ENCODE data around the gene FSTL4.
A peak's percentile ranks its signal among the peaks of the same experiment; 100 is the strongest.
"Not testable (repeated sequence)": the region's sequence is repeated elsewhere in the genome, so short reads cannot be mapped to it uniquely, and the experiment has no call there.

FSTL4 gene

DNA sequence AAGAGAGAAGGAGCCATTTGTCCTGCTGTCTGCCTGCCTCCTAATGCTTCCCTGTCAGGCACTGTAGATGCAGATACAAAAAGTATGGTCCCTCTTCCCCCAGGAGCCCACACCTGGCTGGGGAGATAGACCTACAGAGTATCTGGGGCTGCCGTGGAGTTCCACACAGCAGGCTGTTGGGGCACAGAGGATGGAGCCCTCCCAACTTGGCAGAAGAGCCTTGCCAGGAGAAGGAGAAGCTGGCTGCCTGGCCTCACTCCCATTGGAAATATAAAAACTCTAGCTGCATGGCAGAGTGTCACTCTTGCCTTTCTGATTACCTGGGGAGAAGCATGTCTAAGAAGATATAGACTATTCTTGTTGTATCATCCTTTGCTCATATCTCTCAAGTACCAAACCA lies 160.4 kb downstream of the FSTL4 start:
- DNase-seq, result no peak

GRCh38 chr5:133450286-133450685 lies 162.1 kb downstream of the FSTL4 start:
- no peak for DNase-seq

DNA sequence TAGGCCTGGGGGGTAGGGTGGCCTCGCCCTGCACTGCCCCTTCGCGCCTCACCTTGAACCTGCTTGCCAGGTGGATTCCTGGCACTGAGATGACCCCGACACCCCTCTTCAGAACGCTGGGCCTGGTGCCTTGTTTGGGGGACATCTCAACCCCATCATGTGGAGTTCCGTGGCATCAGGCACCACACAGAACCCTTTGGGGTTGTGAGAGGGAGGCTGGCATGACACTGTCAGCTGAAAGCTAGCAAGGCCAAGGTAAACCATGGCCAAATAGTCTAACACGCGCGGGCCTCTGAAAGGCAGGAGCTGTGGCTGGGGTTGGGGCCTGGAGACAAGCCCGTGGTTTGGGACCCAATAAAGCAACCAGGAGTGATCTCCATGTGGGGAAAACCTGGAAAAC lies 163.2 kb downstream of the FSTL4 start:
- DNase-seq, result no peak

DNA sequence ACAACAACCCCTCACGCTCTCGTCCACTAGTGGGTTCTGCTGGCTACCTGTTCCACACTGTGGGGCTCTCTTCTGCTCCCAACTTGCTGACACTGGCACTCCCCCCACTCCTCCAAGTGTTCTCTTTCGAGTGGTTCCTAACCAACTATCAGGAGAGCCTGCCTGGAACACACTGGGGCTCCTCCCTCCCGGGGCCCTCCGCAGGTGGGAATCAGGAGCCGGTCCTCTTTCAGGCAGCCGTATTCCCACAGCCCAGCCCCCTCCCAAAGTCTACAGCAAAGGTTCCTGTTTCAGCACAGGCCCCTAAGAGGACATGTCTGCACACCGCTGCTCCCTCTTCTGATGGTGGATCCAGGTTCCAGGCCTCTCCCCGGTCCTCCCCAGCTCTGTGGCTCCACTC lies 165.9 kb downstream of the FSTL4 start:
- DNase-seq, result no peak

DNA sequence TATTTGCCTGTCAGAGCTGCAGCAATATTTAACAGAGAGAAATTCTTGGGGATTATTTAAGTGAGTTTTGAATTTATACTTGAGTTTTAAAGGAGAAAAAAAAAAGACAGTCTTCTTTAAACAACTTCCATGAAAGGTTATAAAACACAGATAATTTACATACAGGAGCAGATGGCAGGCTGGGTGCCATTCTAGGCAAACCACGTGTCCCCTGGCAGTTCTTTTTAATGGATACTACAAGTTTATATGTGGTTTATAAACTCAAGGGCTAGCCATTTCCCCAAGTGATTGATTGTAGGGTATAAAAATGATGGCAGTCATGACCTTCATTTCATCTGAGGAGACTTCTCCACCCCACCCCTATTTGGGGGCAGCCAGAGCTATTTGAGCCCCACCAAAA lies 166.6 kb downstream of the FSTL4 start:
- DNase-seq, result no peak

DNA sequence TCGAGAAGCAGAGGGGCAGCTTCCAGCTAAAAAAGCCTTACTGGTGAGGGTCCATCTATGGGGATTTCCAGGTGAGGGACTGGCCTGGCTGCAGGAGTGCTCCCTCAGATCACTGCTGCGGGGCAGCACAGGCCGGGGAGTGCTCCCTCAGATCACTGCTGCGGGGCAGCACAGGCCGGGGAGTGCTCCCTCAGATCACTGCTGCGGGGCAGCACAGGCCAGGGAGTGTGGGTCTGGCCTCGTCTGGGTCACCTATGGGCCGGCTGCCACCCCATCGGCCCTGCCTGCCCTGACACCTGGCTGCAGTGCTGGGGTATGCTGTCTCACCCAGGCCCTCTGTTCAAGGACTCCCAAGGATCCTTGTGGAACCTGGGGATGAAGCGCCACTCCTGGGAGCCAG lies 167.1 kb downstream of the FSTL4 start:
- DNase-seq, result not testable (repeated sequence)

DNA sequence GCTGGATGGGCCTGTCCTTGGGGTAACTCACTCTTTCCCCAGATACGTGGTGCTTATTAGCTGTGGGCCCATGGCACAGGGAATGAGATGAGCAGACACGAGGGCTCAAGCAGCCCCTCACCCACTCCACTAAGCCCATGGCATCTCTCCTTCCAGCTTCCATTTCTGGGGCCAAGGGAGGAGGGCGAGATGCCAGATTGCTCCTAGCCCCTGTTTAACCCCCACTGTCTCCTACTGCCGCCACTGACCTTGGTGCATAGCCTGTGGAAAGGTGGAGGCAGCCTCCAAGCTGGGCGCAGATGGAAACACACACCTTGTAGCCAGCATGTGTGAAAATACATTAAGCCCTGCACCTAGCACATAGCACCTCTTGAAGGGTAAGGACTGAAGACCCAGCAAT lies 167.6 kb downstream of the FSTL4 start:
- no peak for DNase-seq

DNA sequence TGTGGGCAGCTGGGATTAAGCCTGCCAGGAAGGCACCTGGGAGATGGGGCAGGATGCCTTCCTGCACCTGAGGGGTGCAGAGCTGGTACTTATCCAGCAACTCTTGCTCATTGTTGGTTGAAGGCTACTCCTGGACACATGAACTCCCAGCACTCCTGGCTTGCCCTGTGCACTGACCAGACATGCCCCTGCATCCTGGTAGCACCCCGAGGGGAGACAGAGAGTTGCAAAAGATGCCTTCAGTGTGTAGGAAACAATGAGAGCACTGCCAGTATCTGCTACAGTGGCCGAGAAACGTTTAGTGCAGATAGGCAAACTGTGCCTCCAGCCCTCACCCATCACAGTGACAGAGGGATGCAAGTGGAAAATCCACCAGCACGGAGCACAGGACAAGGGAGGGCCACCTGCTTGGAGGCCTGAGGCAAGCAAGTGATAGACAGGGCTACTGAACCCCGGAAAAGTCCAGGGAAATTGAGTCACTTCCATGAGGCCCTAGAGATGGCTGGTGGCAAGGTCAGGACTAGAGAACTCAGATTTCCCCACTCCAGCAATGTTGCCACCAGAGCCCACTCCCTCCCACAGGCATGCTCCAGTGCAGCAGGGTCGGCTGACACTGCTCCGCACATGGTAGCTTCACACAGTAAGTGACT lies 171.1 kb downstream of the FSTL4 start:
- DNase-seq, result peak; percentile 47

GRCh38 chr5:133440467-133441115 lies 171.8 kb downstream of the FSTL4 start:
- DNase-seq, result peak; percentile 48

GRCh38 chr5:133439859-133440258 lies 172.5 kb downstream of the FSTL4 start:
- peak; percentile 43 for DNase-seq

GRCh38 chr5:133438487-133438886 lies 173.9 kb downstream of the FSTL4 start:
- no peak for DNase-seq

DNA sequence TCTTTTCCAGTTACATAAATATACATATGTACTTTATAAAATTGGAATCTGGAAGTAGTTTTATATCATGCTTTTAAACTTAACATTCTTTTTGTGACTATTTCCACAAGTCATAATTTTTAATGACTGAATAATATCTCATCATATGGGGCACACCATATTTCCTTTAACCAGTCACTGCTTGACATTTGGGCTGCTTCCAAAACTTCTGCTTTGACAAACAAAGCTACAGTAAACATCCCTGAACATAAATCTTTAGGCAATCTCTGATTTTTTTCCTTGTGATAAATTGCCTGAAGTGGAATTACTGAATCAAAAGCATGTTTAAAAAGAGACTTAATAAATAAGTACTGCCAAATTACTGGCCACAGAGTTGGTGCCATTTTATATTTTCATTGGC lies 178.0 kb downstream of the FSTL4 start:
- DNase-seq, result no peak

GRCh38 chr5:133433641-133434040 lies 178.7 kb downstream of the FSTL4 start:
- DNase-seq, result peak; percentile 30

DNA sequence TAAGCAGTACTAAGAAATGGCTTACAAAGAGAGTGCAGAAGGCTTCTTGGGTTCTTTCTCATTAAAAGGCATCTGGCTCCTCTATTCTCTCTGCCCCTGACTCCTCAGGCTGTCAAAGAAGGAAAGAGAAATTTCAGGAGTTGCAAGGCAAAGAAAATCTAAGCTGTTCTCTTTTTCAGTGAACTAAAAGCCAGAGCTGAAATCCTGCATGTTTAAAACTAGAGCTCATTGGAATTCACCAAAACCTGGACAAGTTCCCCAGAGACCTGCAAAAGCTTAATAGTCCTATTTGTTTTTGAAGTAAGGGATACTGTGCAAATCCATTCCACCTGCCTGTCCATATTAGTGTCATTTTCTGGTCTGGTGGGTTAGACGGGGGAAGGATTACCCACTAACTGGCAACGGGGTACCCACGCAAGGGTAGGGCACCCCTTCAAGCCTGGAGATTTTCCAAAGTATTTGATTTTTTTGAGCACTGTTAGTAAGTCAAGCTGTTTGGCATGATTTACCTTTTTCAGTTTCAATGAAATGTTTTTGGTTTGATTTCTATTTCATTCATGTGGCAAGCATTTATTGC lies 179.3 kb downstream of the FSTL4 start:
- no peak for DNase-seq

DNA sequence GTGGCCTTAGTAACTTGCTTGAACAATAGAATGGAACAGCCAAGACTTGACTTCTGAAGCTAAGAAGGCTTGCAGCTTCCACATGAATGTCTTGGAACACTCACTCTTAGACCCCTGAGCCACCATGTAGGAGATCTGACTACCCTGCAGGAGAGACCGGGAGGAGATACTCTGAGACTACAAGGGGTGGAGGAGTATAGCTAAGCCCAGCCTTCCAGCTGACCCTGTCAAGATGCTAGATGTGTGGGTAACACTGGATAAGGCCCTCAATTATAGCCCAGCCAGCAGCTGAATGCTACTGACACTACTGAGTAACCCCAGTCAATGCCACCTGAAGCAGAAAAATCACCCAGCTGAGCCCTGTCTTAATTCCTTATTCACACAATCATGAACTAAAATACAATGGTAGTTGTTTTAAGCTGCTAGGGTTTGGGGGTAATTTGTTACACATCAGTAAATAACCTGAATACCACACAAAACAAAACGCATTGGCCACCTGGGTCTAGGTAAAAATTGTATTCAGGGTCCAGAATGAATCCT lies 180.9 kb downstream of the FSTL4 start:
- DNase-seq, result no peak

GRCh38 chr5:133430095-133430494 lies 182.2 kb downstream of the FSTL4 start:
- no peak for DNase-seq

DNA sequence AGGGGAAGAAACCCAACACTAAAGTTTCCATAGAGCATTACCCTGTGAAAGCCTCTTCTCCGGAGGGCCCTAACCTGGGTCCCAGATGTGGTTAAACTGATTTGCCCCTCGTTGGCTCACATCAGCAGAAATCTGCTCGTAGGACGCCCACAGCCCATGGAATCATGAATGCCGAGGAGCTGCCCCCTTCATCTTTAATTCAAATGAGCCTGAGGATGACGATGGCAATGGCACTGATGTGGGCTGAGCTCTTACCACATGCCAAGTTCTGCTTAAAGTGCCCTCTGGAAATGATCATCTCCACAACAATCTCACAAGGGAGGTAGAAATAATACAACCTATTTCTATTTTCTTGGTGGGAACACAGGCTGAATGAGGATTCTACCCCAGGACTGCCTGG lies 183.3 kb downstream of the FSTL4 start:
- DNase-seq, result no peak

DNA sequence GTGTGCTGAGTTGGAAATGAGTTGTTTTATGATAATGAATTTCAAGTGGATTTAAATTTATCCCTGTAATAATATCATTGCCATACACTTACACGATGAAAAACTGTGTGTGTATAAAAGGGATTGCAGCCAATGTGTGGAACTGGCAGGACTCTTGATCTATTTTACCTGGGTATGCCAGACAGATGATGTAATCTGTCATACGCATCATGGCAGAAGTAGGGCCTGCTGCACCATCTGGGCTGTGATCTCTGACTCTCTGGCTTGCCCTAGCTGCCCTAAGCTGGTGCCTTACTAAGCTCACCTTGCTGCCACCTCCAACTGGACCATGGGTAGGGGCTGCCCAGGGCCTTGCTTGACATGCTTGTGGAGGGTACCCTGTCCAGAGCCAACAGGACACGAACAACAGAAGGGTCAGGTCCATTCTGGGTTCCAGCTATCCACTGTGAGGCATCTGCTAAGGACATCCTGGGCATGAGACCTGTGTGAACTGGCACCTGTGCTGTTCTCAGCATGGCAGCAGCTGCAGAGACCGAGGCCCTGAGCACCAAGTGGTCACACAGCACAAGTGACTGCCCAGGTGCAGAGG lies 184.2 kb downstream of the FSTL4 start:
- DNase-seq, result no peak

- DNase-seq, result peak; percentile 42
Measured at GRCh38 chr5:133427121-133427777, 185.1 kb downstream of the FSTL4 start.

- DNase-seq, result peak; percentile 28
Measured at GRCh38 chr5:133426264-133426663, 186.1 kb downstream of the FSTL4 start.

DNA sequence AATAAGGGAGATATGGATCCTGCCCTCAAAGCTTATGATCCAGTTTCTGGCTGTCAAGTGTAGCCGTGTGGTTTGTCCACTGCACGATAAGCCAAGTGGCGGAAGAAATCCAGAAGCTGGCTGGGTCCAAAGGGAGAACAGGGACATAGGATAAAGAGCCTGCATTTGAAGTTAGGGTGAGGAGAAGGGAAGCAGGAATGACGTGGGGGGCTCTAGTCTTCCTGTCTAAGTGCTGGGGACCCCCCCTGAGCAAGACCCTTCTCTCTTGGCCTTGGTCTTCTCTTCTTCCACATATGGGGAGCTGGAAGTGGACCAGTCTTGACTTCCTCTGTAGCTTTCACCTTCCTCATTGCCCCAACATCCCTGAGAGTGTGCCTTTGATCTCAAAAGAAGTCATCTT lies 186.6 kb downstream of the FSTL4 start:
- peak; percentile 32 for DNase-seq

DNA sequence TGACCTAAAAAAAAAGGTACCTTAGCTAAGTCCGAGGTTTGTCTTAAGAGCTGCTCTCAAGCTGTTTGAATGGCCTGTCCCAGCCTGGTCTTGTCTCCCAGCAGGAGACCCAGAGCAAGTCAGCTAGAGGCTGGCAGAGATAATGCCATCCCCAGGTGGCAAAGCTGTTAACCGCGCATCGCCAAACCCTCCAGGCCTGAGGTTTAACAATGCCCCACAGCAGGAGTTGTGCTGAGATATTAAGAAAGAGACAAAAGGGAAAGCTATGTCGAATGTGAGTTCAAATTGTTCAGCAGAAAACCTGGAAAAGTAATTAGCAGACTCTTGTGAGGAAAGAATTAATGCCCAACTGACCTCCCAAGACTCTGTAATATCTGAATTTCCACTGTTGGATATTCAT lies 187.1 kb downstream of the FSTL4 start:
- DNase-seq, result peak; percentile 26

DNA sequence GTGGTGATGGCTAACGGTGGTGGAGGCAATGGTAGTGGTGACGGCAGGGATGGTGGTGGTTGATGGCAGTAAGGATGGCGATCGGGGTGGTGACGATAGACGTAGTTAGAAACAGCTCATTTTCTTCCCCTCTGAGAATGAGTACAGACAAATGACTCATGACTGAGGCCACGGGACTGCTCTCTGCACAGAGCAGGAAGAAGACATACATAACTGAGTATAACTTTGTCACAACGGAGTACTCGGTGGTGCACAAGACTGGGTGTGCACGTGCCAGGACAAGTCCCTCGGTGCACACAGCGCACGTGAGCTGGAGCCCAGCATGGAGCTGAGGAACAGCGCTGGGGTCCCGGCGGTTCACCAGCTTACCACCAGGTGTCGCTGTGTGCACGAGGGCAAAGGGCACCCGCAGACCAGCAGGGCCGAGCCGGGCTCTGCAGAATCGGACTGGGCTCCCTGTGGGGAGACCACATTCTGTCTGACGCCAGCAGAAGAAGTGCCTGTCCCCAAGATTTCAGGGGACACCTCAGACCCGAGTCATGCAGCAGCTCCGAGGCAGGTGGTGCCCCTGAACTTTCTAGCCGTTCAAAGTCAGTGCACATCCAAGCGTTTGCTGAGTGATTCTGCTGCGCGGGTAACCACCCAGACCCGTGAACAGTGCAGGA lies 188.6 kb downstream of the FSTL4 start:
- peak; percentile 89 for DNase-seq

All from activated CD8-positive, alpha-beta memory T cell treated with anti-CD3 and anti-CD28 coated beads for 24 hours (primary cell).